HepG2 (cell line): ENCODE results near the gene PAN3. TPM values are rescaled to one million over a fixed set of nuclear protein-coding genes. Genes with fewer than 3 reads are reported as not detected.
A peak's percentile ranks its signal among the peaks of the same experiment; 100 is the strongest.

Source experiments
- ATF5 ChIP-seq: sonication (generic); formaldehyde crosslinking; IDR thresholded peaks from 2 replicates; pipeline ENCODE4 v1.4.0; 2020; ENCODE audit warnings: mild to moderate bottlenecking, low read depth, missing genetic modification reagents
- DR1 ChIP-seq: sonication (generic); formaldehyde crosslinking; IDR thresholded peaks from 2 replicates; pipeline ENCODE4 v1.8.0; 2021; ENCODE audit warnings: mild to moderate bottlenecking, missing genetic modification reagents, inconsistent platforms
- EP300 ChIP-seq, 3 experiments: sonication (generic) in 1 of 3; formaldehyde crosslinking in 1 of 3; IDR thresholded peaks; 2 replicates each; pipeline versions ENCODE4 v1.5.1 to v1.6.1; 2011 to 2020; ENCODE audit warnings: low read depth in 2 of 3, low read length in 2 of 3, borderline replicate concordance in 1 of 3, improper control_type of control experiment in 1 of 3, mild to moderate bottlenecking in 1 of 3, missing genetic modification reagents in 1 of 3, moderate library complexity in 1 of 3
- FOXK1 ChIP-seq: sonication (generic); formaldehyde crosslinking; IDR thresholded peaks from 2 replicates; pipeline ENCODE4 v1.4.0; 2020; ENCODE audit warnings: low read depth, missing genetic modification reagents, borderline replicate concordance
- HINFP ChIP-seq: sonication (generic); formaldehyde crosslinking; IDR thresholded peaks from 2 replicates; pipeline ENCODE4 v1.4.0; 2020; ENCODE audit warnings: low read depth, mild to moderate bottlenecking, missing genetic modification reagents
- HMGXB4 ChIP-seq, 2 experiments: sonication (generic) in 1 of 2; formaldehyde crosslinking in 1 of 2; IDR thresholded peaks; 2 replicates each; pipeline versions ENCODE4 v1.4.0 to v1.6.1; 2018 to 2020; ENCODE audit warnings: missing genetic modification reagents in 2 of 2, borderline replicate concordance in 1 of 2, low read depth in 1 of 2, mild to moderate bottlenecking in 1 of 2, missing biosample characterization in 1 of 2
- HNF1A ChIP-seq, 2 experiments: sonication (generic) in 1 of 2; formaldehyde crosslinking in 1 of 2; IDR thresholded peaks; 2 replicates each; pipeline versions ENCODE4 v1.4.0 to v1.6.1; 2016 to 2020; ENCODE audit warnings: borderline replicate concordance in 1 of 2, low read depth in 1 of 2, mild to moderate bottlenecking in 1 of 2, missing genetic modification reagents in 1 of 2
- NBN ChIP-seq: fragments of 450-650 bp; conservative IDR thresholded peaks from 2 replicates; pipeline ENCODE4 v1.6.1; 2017
- SALL2 ChIP-seq: sonication (generic); formaldehyde crosslinking; IDR thresholded peaks from 2 replicates; pipeline ENCODE4 v1.8.1; 2023; ENCODE audit warnings: mild to moderate bottlenecking, missing genetic modification reagents, inconsistent platforms
- SRY ChIP-seq: sonication (generic); formaldehyde crosslinking; IDR thresholded peaks from 2 replicates; pipeline ENCODE4 v1.8.0; 2022; ENCODE audit warnings: mild to moderate bottlenecking, missing genetic modification reagents
- TGIF2 ChIP-seq: IDR thresholded peaks from 2 replicates; pipeline ENCODE4 v1.6.1; 2016; ENCODE audit warnings: control low read depth, missing compliant biosample characterization
- THYN1 ChIP-seq: sonication (generic); formaldehyde crosslinking; IDR thresholded peaks from 2 replicates; pipeline ENCODE4 v1.8.1; 2023; ENCODE audit warnings: low read depth, mild to moderate bottlenecking, moderate library complexity, missing genetic modification reagents, borderline replicate concordance
- ZBTB43 ChIP-seq: sonication (generic); formaldehyde crosslinking; conservative IDR thresholded peaks from 2 replicates; pipeline ENCODE4 v1.4.0; 2020; ENCODE audit warnings: missing genetic modification reagents
- ZMYM4 ChIP-seq: sonication (generic); formaldehyde crosslinking; IDR thresholded peaks from 2 replicates; pipeline ENCODE4 v1.8.1; 2023; ENCODE audit warnings: mild to moderate bottlenecking, missing genetic modification reagents
- ZNF224 ChIP-seq: sonication (generic); formaldehyde crosslinking; IDR thresholded peaks from 2 replicates; pipeline ENCODE4 v1.5.0; 2020; ENCODE audit warnings: mild to moderate bottlenecking, missing genetic modification reagents
- polyA plus RNA-seq, 8 experiments: library from polyadenylated mRNA; depleted of rRNA in 3 of 8; stranded (reverse) in 7 of 8; unstranded in 1 of 8; fragments of >200 nt; fragmentation: Illumina TruSeq in 4 of 8; extraction: Trizol in 4 of 8; gene quantifications; 2 replicates each; pipeline versions ENCODE4 v1.2.1 to v1.2.3, GENCODE V29; 2011 to 2016; ENCODE audit warnings: low read depth in 4 of 8, missing spikeins in 1 of 8, mixed read lengths in 1 of 8; ENCODE audit not compliant: insufficient read depth in 1 of 8
- total RNA-seq, 5 experiments: library from RNA; depleted of rRNA; stranded (reverse); fragments of >200 nt; fragmentation: Illumina TruSeq; extraction: Trizol; gene quantifications; 2 replicates each; pipeline ENCODE4 v1.2.3, GENCODE V29; 2016; ENCODE audit warnings: low read depth in 1 of 5

Gene PAN3
- total and polyA plus RNA-seq, 2 of the 13 experiments (the other 11 are each of a cell fraction or from before 2014, with no cell fraction given): 9.7 to 10.6 TPM

- no peak for TF ChIP-seq THYN1 (CRISPR knock-in tag)
- TF ChIP-seq SRY (CRISPR knock-in tag): peak; percentile 57
- TF ChIP-seq NBN: no peak
- no peak for TF ChIP-seq ATF5
- TF ChIP-seq HINFP (CRISPR knock-in tag): 0 out of 2 replicates have a peak, but pooled peaks have one; percentile 35
- TF ChIP-seq ZNF224: no peak
- no peak for TF ChIP-seq HNF1A (IDR thresholded peaks at IDR 0.05; ENCODE audit: low read depth)
- 0 out of 2 replicates have a peak, but pooled peaks have one; percentile 16 for TF ChIP-seq HNF1A (CRISPR knock-in tag; IDR thresholded peaks at IDR 0.05; ENCODE audit: borderline replicate concordance)
- no peak for TF ChIP-seq ZMYM4 (CRISPR knock-in tag)
- TF ChIP-seq HMGXB4 (CRISPR knock-in tag; IDR thresholded peaks at IDR 0.05; ENCODE audit: borderline replicate concordance in 1 of 2, low read depth in 1 of 2): peak in 1 of 2 experiments; percentile 72; a peak in 1 of 4 replicates
- no peak for TF ChIP-seq SALL2 (CRISPR knock-in tag)
- TF ChIP-seq TGIF2 (CRISPR knock-in tag): 0 out of 2 replicates have a peak, but pooled peaks have one; percentile 23
- TF ChIP-seq FOXK1 (CRISPR knock-in tag): no peak
- peak in 1 of 2 experiments; percentile 6; a peak in 1 of 4 replicates for TF ChIP-seq EP300 (IDR thresholded peaks at IDR 0.05; ENCODE audit: low read depth in 2 of 2, low read length in 2 of 2)
- TF ChIP-seq EP300 (CRISPR knock-in tag; IDR thresholded peaks at IDR 0.05; ENCODE audit: borderline replicate concordance): no peak
- no peak for TF ChIP-seq DR1 (CRISPR knock-in tag)
- no peak for TF ChIP-seq ZBTB43 (CRISPR knock-in tag)
Observed at GRCh38 chr13:28138756-28139470, 568 bp downstream of the PAN3 start (continued).
